ENCODE measurements around the gene SLC22A16. TPM values are rescaled to one million over a fixed set of nuclear protein-coding genes. Genes with fewer than 3 reads are reported as not detected.
A peak's percentile ranks its signal among the peaks of the same experiment; 100 is the strongest.

The SLC22A16 gene
- polyA plus RNA-seq, 4 donors = 0.27 to 1.3 (median 0.28) TPM

- DNase-seq (ENCODE audit: low read depth in 4 of 4, low spot score in 2 of 4) = no peak
Measured at GRCh38 chr6:110409794-110410193, 66.6 kb downstream of the SLC22A16 start.

- no peak for DNase-seq (ENCODE audit: low read depth in 4 of 4, low spot score in 2 of 4)
Measured at GRCh38 chr6:110408901-110409300, 67.5 kb downstream of the SLC22A16 start.

GRCh38 chr6:110404607-110405006 is 71.8 kb downstream of the SLC22A16 start:
- no peak for DNase-seq (ENCODE audit: low read depth in 4 of 4, low spot score in 2 of 4)

- no peak for DNase-seq (ENCODE audit: low read depth in 4 of 4, low spot score in 2 of 4)
Measured at GRCh38 chr6:110401585-110402176, 74.7 kb downstream of the SLC22A16 start.

GRCh38 chr6:110400208-110400607 is 76.2 kb downstream of the SLC22A16 start:
- no peak for DNase-seq (ENCODE audit: low read depth in 4 of 4, low spot score in 2 of 4)

- DNase-seq (ENCODE audit: low read depth in 4 of 4, low spot score in 2 of 4) = peak in 1 of 4 donors; percentile 19
Measured at GRCh38 chr6:110399219-110400071, 77.0 kb downstream of the SLC22A16 start.

GRCh38 chr6:110398778-110399177 is 77.6 kb downstream of the SLC22A16 start:
- no peak for DNase-seq (ENCODE audit: low read depth in 4 of 4, low spot score in 2 of 4)

GRCh38 chr6:110395221-110395620 is 81.2 kb downstream of the SLC22A16 start:
- no peak for DNase-seq (ENCODE audit: low read depth in 4 of 4, low spot score in 2 of 4)

GRCh38 chr6:110394409-110394808 is 82.0 kb downstream of the SLC22A16 start:
- no peak for DNase-seq (ENCODE audit: low read depth in 4 of 4, low spot score in 2 of 4)

GRCh38 chr6:110392727-110393126 is 83.7 kb downstream of the SLC22A16 start:
- DNase-seq (ENCODE audit: low read depth in 4 of 4, low spot score in 2 of 4) = no peak

- DNase-seq (ENCODE audit: low read depth in 4 of 4, low spot score in 2 of 4) = no peak
Measured at GRCh38 chr6:110390404-110390803, 86.0 kb downstream of the SLC22A16 start.

- DNase-seq (ENCODE audit: low read depth in 4 of 4, low spot score in 2 of 4) = no peak
Measured at GRCh38 chr6:110389689-110390382, 86.6 kb downstream of the SLC22A16 start.

GRCh38 chr6:110387986-110388385 is 88.4 kb downstream of the SLC22A16 start:
- no peak for DNase-seq (ENCODE audit: low read depth in 4 of 4, low spot score in 2 of 4)

GRCh38 chr6:110385458-110385863 is 91.0 kb downstream of the SLC22A16 start:
- DNase-seq (ENCODE audit: low read depth in 4 of 4, low spot score in 2 of 4) = no peak

- no peak for DNase-seq (ENCODE audit: low read depth in 4 of 4, low spot score in 2 of 4)
Measured at GRCh38 chr6:110378552-110378951, 97.9 kb downstream of the SLC22A16 start.

Other genes with a start within 250 kb of the SLC22A16 start
- 10 to 100 TPM; 13.6 to 17.8 (median 15.7) TPM for gene METTL24, start 118.3 kb downstream of the SLC22A16 start, polyA plus RNA-seq (ENCODE audit: insufficient read length in 4 of 4)
- 1 to 10 TPM in 1 of 4 donors, under 1 TPM in 3; 0.32 to 1.1 (median 0.82) TPM for gene DDO, start 61.0 kb downstream of the SLC22A16 start, polyA plus RNA-seq (ENCODE audit: insufficient read length in 4 of 4)